K562 (cell line): ENCODE results near the gene TUT1. TPM values are rescaled to one million over a fixed set of nuclear protein-coding genes. Genes with fewer than 3 reads are reported as not detected.

Experiments
- MXI1 ChIP-seq: IDR thresholded peaks from 2 replicates; pipeline ENCODE4 v1.6.1; 2011; ENCODE audit warnings: low read depth, mild to moderate bottlenecking, improper control_type of control experiment, low read length
- polyA plus RNA-seq, 8 experiments: library from polyadenylated mRNA; depleted of rRNA in 4 of 8; stranded (reverse) in 5 of 8; unstranded in 3 of 8; fragments of >200 nt; fragmentation: Nextera tagmentation in 2 of 8; fragmentation: Illumina TruSeq in 1 of 8; extraction: Ambion mirVana in 2 of 8; extraction: Trizol in 1 of 8; gene quantifications; 2 replicates each; pipeline versions ENCODE4 v1.2.1 to v1.2.3, GENCODE V29; 2011 to 2014; ENCODE audit warnings: inconsistent platforms in 1 of 8, missing spikeins in 1 of 8
- total RNA-seq, 7 experiments: library from RNA; depleted of rRNA in 6 of 7; stranded (reverse); fragments of >200 nt in 6 of 7; fragmentation: Illumina TruSeq in 2 of 7; extraction: Trizol in 2 of 7; gene quantifications; 2 replicates each; pipeline versions ENCODE4 v1.2.1 to v1.2.3, GENCODE V29; 2011 to 2021; ENCODE audit warnings: low replicate concordance in 1 of 7
- TF ChIP-seq, protein P1 (sequence below): fragments of 450-650 bp; IDR thresholded peaks from 2 replicates; pipeline ENCODE4 v1.6.1; 2016; ENCODE audit warnings: low read depth

The TUT1 gene
- total and polyA plus RNA-seq, 9 of the 15 experiments (the other 6 are each of a cell fraction or from before 2014, with no cell fraction given) = 0.66 to 44.3 (median 15.7) TPM

DNA sequence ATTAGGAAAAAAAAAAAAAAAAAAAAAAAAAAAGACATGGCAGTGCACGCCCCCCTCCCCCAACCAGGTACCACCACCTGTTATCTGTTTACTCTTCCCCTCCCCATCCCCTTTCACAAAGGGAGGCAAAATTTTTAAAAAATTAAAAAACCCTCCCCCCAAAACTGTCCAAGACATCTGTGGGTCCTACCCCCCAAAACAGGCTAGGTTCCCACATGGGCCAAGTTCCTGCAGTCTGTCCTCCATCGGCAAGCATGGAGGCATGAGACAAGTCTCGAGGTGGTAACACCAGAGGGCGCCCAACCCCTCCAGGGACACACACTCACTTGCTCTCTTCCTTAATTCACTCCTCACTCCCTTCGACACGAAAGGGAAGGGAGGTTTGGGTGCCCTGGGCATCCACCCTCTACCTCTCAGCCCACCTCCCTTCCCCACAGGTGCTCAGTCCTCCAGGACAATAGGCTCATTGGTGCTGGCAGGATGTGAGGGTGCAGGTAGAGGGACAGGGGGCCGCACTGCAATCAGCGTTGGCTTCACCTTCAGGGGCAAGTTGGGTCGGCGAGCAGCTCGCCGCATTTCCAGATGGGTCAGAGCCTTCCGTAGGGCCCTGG lies 2.2 kb upstream of the TUT1 start (continued):
- TF ChIP-seq, protein P1, sequence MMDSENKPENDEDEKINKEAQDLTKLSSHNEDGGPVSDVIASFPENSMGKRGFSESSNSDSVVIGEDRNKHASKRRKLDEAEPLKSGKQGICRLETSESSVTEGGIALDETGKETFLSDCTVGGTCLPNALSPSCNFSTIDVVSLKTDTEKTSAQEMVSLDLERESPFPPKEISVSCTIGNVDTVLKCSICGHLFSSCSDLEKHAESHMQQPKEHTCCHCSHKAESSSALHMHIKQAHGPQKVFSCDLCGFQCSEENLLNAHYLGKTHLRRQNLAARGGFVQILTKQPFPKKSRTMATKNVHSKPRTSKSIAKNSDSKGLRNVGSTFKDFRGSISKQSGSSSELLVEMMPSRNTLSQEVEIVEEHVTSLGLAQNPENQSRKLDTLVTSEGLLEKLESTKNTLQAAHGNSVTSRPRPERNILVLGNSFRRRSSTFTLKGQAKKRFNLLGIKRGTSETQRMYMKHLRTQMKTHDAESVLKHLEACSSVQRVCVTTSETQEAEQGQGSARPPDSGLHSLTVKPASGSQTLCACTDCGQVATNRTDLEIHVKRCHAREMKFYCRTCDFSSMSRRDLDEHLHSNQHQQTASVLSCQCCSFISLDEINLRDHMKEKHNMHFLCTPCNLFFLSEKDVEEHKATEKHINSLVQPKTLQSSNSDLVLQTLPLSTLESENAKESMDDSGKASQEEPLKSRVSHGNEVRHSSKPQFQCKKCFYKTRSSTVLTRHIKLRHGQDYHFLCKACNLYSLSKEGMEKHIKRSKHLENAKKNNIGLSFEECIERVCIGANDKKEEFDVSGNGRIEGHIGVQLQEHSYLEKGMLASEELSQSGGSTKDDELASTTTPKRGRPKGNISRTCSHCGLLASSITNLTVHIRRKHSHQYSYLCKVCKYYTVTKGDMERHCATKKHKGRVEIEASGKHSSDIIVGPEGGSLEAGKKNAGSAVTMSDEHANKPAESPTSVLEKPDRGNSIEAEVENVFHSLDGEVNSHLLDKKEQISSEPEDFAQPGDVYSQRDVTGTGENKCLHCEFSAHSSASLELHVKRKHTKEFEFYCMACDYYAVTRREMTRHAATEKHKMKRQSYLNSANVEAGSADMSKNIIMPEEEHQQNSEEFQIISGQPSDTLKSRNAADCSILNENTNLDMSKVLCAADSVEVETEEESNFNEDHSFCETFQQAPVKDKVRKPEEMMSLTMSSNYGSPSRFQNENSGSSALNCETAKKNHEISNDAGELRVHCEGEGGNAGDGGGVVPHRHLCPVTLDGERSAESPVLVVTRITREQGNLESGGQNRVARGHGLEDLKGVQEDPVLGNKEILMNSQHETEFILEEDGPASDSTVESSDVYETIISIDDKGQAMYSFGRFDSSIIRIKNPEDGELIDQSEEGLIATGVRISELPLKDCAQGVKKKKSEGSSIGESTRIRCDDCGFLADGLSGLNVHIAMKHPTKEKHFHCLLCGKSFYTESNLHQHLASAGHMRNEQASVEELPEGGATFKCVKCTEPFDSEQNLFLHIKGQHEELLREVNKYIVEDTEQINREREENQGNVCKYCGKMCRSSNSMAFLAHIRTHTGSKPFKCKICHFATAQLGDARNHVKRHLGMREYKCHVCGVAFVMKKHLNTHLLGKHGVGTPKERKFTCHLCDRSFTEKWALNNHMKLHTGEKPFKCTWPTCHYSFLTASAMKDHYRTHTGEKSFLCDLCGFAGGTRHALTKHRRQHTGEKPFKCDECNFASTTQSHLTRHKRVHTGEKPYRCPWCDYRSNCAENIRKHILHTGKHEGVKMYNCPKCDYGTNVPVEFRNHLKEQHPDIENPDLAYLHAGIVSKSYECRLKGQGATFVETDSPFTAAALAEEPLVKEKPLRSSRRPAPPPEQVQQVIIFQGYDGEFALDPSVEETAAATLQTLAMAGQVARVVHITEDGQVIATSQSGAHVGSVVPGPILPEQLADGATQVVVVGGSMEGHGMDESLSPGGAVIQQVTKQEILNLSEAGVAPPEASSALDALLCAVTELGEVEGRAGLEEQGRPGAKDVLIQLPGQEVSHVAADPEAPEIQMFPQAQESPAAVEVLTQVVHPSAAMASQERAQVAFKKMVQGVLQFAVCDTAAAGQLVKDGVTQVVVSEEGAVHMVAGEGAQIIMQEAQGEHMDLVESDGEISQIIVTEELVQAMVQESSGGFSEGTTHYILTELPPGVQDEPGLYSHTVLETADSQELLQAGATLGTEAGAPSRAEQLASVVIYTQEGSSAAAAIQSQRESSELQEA = no peak
- TF ChIP-seq MXI1 = peak; percentile 59; the same call in 1 of the 2 replicates
